Measurements from ENCODE around the gene MNDA.
"Not testable (repeated sequence)": the region's sequence is repeated elsewhere in the genome, so short reads cannot be mapped to it uniquely, and the experiment has no call there.

Gene MNDA

GRCh38 chr1:158839566-158839965 lies 8.4 kb downstream of the MNDA start:
- DNase-seq = no peak

- no peak for DNase-seq
Observed at GRCh38 chr1:158840236-158840635, 9.1 kb downstream of the MNDA start.

- no peak for DNase-seq
Observed at GRCh38 chr1:158864595-158864994, 33.4 kb downstream of the MNDA start.

- DNase-seq = not testable (repeated sequence)
Observed at GRCh38 chr1:158870438-158870837, 39.3 kb downstream of the MNDA start.

- no peak for DNase-seq
Observed at GRCh38 chr1:158873141-158873540, 42.0 kb downstream of the MNDA start.

GRCh38 chr1:158893654-158894053 lies 62.5 kb downstream of the MNDA start:
- DNase-seq = no peak

GRCh38 chr1:158898722-158899121 lies 67.6 kb downstream of the MNDA start:
- DNase-seq = no peak
